GM19395 (cell line): ENCODE data around the gene MRTFA.
A peak's percentile ranks its signal among the peaks of the same experiment; 100 is the strongest.
"Not testable (repeated sequence)": the region's sequence is repeated elsewhere in the genome, so short reads cannot be mapped to it uniquely, and the experiment has no call there.

ENCODE experiments used
- ATAC-seq: cut with Tn5 transposase; IDR thresholded peaks from one replicate; pipeline ENCODE4 v1.9.1; 2021; ENCODE audit warnings: mild to moderate bottlenecking, moderate library complexity; ENCODE audit not compliant: unreplicated experiment

Gene MRTFA

GRCh38 chr22:40660730-40661129 lies 24.2 kb upstream of the MRTFA start:
- ATAC-seq, result no peak

- no peak for ATAC-seq
Measured at GRCh38 chr22:40659166-40659565, 22.6 kb upstream of the MRTFA start.

- not testable (repeated sequence) for ATAC-seq
Measured at GRCh38 chr22:40656651-40657050, 20.1 kb upstream of the MRTFA start.

- ATAC-seq, result not testable (repeated sequence)
Measured at GRCh38 chr22:40655941-40656340, 19.4 kb upstream of the MRTFA start.

GRCh38 chr22:40654522-40655167 lies 18.1 kb upstream of the MRTFA start:
- ATAC-seq, result no peak

- ATAC-seq, result no peak
Measured at GRCh38 chr22:40653361-40653760, 16.8 kb upstream of the MRTFA start.

- no peak for ATAC-seq
Measured at GRCh38 chr22:40651563-40652501, 15.3 kb upstream of the MRTFA start.

- no peak for ATAC-seq
Measured at GRCh38 chr22:40651057-40651456, 14.5 kb upstream of the MRTFA start.

- ATAC-seq, result no peak
Measured at GRCh38 chr22:40648386-40648785, 11.9 kb upstream of the MRTFA start.

GRCh38 chr22:40645579-40646197 lies 9.2 kb upstream of the MRTFA start:
- no peak for ATAC-seq

- no peak for ATAC-seq
Measured at GRCh38 chr22:40642316-40642715, 5.8 kb upstream of the MRTFA start.

- ATAC-seq, result no peak
Measured at GRCh38 chr22:40641269-40641668, 4.8 kb upstream of the MRTFA start.

GRCh38 chr22:40638261-40638660 lies 1.7 kb upstream of the MRTFA start:
- ATAC-seq, result no peak

- ATAC-seq, result peak; percentile 19
Measured at GRCh38 chr22:40637183-40638150, 948 bp upstream of the MRTFA start.

- peak; percentile 19 for ATAC-seq
Measured at GRCh38 chr22:40635940-40636379, 559 bp downstream of the MRTFA start.

GRCh38 chr22:40635043-40635939 lies 1.2 kb downstream of the MRTFA start:
- ATAC-seq, result no peak

GRCh38 chr22:40634119-40634903 lies 2.2 kb downstream of the MRTFA start:
- no peak for ATAC-seq

GRCh38 chr22:40633036-40633435 lies 3.5 kb downstream of the MRTFA start:
- no peak for ATAC-seq

GRCh38 chr22:40631925-40632324 lies 4.6 kb downstream of the MRTFA start:
- no peak for ATAC-seq
